ENCODE measurements around the gene CDC42BPB.

Gene CDC42BPB

GRCh38 chr14:103057372-103058163, at the start of gene CDC42BPB:
Gene CDC42BPB, minus strand, starts transcription at chr14:103057549. Its CDS starts 376 bp downstream, at chr14:103057173.
- peak; percentile 72 to 88 for DNase-seq

DNA sequence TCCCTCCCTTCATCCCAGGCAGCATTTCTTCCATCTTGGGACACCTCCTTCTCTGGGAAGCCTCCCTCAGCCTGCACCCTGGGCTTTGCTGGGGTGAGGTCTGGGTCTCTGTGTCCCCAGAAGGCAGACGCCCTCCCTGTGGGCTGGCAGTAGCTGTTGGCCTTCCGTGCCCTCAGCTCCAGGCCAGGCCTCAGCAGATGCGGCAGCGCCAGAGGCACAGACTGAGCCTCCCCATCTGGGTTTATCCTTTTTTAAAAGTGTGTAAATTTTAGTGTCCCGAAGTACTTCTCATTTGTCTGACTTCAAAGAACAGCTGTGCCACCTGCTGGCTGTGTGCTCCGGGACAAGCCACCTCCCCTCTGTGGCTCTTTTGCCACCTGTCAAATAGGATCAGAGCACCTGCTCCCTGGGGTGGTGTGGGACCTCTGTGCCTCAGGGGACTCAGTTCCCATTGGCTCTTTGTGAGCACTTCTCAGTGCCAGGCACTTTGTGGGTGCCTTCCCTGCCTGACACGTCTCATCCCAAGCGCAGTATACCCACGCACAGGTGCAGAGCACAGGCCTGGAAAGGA, 48.3 kb upstream of the CDC42BPB start:
- peak; percentile 33 to 51 for DNase-seq

DNA sequence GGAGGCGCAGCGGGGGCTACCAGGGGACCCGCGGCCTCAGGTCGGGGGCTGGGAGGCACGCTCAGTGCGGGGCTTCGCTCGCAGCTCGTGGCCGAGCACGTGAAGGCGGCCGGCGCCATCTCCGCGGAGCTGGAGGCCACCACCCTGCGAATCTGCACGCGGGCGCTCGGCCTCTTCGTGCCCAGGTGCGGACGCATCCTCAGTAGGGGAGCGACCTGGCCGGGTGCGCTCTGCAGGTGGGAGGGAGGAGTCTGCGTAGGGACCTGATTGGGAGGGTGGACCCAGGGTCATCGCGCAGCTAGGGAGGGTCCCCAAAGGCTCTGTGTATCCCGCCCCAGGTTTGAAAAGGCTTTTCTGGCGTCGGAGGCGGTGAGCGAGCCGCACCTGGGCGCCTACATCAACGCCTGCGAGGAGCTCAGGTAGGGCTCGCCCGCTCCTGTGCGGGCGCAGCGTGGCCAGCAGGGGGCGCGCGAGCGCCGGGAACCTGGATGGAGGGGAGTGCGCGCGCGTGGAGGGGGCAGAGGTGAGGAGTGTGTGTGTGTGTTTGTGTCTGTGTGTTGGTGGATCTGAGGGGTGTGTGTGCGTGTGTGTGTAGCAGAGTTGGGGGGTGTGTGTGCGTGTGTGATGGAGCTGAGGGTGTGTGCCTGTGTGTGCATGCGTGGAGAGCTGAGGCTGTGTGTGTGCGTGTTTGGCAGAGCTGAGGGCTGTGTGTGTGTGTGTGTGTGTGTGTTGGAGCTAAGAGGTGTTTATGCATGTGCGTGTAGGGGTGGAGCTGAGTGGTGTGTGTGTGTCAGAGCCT, 47.5 kb upstream of the CDC42BPB start:
- DNase-seq = peak; percentile 32 to 35

GRCh38 chr14:103104389-103104653, 47.0 kb upstream of the CDC42BPB start:
- DNase-seq = no peak

- peak; percentile 26 to 65 for DNase-seq
These were observed 46.4 kb upstream of the CDC42BPB start for GRCh38 chr14:103103461-103104388.

DNA sequence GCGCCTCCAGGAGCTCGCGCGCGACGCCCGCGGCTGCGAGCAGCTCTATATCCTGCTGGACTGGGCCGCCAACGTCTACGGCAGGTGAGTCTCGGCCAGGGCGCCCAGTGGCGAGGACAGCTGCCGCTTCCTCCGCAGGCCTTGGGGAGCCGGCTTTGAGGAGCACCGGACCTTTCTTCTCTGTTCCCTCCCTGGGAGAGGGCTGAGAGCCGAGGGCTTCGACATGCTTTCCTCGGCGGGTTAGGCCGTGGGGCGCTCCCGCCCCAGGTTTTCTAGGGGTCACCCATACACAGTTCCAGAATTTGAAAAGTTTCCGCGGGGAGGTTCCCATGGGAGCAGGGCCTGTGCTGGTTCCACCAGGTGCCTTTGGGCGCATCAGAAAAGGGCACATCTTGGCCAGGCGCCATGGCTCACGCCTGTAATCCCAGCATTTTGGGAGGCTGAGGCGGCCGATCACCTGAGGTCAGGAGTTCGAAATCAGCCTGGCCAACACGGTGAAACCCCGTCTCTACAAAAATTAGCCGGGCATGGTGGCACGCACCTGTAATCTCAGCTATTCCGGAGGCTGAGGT, 45.4 kb upstream of the CDC42BPB start:
- no peak for DNase-seq

DNA sequence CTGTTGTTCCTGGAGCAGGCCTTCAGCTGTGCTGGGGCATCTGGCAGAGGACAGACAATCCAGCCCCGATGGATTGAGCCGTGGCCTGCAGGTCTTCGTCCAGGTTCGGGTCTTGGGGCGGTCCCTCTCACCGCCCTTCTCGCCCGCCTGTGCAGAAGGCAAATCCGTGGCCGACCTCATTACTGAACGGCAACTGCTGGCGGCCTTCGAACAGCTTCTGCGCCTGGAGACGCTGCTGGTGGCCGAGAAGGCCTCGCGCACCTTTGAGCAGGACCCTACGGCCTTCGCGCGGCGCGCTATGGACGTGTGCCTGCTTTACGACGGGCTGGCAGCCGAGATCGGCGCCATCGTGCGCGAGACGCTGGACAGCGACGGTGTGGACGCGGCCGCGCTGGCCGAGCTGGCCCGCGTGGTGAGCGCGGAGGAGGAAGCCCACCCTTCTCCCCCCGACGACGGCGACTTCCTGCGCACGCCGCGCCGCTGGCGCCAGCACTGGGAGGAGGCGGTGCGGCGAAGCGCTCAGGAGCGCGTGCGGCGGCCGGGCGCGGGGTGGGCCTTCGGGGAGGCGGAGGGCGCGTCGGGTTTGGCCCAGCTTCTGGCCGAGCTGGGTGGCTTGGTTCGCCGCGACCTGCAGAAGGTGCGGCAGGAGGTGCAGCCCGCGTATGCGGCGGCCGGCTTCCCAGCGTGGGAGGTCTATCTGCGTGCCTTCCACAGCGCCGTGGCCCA, 44.8 kb upstream of the CDC42BPB start:
- no peak for DNase-seq

GRCh38 chr14:103101257-103101962, 44.1 kb upstream of the CDC42BPB start:
- no peak for DNase-seq

DNA sequence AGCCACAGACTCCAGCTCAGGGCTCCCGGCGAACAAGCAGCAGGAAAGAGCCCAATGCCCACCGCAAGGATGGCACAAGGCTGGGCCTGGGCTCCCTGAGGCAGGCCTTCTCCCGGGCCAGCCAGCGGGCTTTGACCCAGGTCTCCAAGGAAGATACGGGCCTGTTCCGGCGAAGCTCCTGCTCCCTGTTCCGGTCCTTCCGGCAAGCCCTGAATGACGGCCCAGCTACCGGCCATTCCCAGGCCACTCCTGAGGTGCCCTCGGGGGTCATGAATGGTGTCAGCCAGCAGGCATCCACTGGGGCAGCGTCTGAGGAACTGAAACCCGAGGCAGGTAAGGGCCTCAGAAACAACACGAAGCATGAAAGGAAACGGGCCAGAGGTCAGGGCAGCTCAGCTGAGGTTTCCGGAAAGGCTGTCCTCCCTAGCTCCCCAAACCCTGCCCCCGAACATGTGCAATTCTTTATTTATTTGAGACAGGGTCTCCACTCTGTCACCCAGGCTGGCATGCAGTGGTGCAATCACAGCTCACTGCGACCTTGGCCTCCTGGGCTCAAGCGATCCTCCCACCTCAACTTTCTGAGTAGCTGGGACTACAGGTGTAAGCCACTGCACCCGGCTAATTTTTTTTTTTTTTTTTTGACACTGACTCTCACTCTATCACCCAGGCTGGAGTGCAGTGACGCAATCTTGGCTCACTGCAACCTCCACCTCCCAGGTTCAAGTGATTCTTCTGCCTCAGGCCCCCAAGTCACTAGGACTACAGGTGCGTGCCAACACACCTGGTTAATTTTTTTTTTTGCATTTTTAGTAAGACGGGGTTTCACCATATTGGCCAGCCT, 43.2 kb upstream of the CDC42BPB start:
- no peak for DNase-seq

DNA sequence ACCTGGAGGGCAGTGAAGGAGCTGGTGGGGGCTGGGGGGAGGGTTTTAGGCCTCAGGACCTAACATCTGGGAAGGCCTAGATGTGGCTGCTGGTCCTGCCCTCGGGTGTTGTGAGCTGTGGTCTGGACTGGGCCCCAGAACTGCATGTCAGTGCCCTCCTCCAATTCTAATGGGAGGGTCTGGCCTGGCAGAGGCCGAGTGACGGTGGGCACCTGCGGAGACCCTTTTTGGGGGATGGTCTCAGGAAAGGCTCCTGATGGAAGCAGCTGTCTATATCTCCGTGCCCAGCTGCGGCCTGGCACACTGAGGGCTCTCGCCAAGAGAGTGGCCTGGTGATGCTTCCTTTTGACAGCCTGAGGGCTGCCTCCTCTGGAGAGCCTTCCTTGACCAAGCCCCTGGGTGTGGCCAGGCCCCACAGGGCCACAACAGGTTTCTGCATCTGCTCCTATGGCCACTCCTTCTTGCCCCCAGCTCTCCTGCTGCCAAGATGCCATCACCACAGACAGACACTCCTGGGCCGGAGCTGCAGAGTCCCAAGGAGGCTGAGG, 42.5 kb upstream of the CDC42BPB start:
- no peak for DNase-seq

GRCh38 chr14:103099081-103099732, 41.9 kb upstream of the CDC42BPB start:
- no peak for DNase-seq

GRCh38 chr14:103097994-103098957, 40.9 kb upstream of the CDC42BPB start:
- DNase-seq = no peak

- DNase-seq = no peak
These were observed 40.1 kb upstream of the CDC42BPB start for GRCh38 chr14:103097244-103097993.

DNA sequence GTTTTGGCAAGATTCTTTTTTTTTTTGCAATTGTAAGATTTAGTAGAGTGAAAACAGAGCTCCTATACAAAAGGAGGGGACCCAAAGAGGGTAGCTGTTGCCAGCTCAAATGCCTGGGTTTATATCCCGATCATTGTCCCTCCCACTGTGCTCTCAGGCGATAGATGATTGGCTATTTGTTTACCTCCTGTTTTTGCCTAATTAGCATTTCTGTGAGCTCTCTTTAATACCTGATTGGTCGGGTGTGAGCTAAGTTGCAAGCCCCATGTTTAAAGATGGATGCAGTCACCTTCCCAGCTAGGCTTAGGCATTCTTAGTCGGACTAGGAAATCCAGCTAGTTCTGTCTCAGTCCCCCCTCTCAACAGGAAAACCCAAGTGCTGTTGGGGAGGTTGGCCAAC, 39.0 kb upstream of the CDC42BPB start:
- DNase-seq = no peak

- no peak for DNase-seq
These were observed 37.9 kb upstream of the CDC42BPB start for GRCh38 chr14:103095210-103095778.

DNA sequence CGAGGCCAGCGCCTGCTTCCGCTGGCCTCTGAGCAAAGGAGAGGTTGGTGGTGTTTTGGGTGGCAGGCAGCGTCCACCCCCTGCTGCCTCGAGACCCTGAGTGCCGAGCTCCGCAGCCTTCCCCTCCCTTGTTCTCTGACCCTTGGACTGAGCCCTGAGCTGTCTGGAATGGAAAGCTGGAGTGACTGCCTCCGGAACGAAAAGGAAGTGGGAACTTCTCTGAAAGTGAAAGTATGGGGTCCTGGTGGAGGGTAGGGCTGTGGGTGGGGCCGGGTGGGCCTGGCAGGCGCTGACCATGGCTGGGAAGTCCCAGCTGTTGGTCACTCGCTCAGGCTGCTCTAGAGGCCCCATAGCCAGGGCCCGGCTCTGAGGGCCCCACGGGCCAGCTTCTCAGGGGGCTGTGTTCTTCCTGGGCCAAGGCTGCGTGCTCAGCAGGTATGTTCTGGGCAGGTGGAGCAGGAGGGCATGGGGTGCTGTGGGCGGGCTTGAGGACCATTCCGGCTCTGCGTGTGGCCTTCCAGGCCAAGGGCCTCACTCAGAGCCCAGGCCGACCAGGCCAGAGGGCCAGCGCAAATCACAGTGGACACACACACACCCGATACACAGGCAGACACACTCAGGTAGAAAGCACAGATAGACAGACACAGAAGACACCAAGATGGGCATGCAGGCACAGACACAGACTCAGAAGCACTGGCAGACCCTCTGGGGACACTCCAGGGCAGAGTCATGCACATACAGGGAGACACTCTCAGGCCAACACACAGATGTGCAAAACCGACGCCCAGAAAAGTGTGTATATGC, 37.3 kb upstream of the CDC42BPB start, which contains the start of gene EXOC3L4:
Gene EXOC3L4, plus strand, starts transcription at position 320 of the 804 bp plus-strand sequence. CDS start 5,495 bp downstream, outside the sequence.
- DNase-seq = no peak
